ENCODE results near the gene TBC1D22A.

DNA sequence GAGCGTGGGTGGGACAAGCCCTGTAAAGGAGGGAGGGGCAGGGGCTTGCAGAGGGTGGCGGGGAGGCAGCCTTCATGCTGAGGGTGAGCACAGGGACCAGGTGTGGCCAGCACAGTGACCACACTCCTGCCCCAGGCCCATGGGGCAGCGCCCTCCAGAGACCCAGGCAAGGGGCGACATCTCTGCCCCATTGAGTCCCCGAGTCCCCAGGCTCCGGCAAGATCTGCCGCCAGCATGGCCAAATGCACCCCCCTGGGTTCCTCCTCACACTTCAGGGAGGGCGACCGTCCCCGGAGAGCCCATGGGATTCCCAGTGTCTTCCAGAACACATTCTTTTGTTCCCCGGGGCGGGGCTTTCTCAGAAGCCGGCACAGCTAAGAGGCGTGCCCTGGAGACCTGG, 362.5 kb downstream of the TBC1D22A start:
- TF ChIP-seq POLR2A (IDR thresholded peaks at IDR 0.05; ENCODE audit: low read depth, low read length) (no peak), NR2C1 (IDR thresholded peaks at IDR 0.05) (no peak), NFYB (IDR thresholded peaks at IDR 0.05; ENCODE audit: insufficient read depth, low read depth, low read length) (no peak), NRF1 (conservative IDR thresholded peaks at IDR 0.05; ENCODE audit: low read depth, low read length) (no peak), SMC3 (IDR thresholded peaks at IDR 0.05; ENCODE audit: borderline replicate concordance, low read length) (no peak)
- TF ChIP-seq, protein P1, sequence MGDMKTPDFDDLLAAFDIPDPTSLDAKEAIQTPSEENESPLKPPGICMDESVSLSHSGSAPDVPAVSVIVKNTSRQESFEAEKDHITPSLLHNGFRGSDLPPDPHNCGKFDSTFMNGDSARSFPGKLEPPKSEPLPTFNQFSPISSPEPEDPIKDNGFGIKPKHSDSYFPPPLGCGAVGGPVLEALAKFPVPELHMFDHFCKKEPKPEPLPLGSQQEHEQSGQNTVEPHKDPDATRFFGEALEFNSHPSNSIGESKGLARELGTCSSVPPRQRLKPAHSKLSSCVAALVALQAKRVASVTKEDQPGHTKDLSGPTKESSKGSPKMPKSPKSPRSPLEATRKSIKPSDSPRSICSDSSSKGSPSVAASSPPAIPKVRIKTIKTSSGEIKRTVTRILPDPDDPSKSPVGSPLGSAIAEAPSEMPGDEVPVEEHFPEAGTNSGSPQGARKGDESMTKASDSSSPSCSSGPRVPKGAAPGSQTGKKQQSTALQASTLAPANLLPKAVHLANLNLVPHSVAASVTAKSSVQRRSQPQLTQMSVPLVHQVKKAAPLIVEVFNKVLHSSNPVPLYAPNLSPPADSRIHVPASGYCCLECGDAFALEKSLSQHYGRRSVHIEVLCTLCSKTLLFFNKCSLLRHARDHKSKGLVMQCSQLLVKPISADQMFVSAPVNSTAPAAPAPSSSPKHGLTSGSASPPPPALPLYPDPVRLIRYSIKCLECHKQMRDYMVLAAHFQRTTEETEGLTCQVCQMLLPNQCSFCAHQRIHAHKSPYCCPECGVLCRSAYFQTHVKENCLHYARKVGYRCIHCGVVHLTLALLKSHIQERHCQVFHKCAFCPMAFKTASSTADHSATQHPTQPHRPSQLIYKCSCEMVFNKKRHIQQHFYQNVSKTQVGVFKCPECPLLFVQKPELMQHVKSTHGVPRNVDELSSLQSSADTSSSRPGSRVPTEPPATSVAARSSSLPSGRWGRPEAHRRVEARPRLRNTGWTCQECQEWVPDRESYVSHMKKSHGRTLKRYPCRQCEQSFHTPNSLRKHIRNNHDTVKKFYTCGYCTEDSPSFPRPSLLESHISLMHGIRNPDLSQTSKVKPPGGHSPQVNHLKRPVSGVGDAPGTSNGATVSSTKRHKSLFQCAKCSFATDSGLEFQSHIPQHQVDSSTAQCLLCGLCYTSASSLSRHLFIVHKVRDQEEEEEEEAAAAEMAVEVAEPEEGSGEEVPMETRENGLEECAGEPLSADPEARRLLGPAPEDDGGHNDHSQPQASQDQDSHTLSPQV (IDR thresholded peaks at IDR 0.05) = no peak
- TF ChIP-seq, protein P2, sequence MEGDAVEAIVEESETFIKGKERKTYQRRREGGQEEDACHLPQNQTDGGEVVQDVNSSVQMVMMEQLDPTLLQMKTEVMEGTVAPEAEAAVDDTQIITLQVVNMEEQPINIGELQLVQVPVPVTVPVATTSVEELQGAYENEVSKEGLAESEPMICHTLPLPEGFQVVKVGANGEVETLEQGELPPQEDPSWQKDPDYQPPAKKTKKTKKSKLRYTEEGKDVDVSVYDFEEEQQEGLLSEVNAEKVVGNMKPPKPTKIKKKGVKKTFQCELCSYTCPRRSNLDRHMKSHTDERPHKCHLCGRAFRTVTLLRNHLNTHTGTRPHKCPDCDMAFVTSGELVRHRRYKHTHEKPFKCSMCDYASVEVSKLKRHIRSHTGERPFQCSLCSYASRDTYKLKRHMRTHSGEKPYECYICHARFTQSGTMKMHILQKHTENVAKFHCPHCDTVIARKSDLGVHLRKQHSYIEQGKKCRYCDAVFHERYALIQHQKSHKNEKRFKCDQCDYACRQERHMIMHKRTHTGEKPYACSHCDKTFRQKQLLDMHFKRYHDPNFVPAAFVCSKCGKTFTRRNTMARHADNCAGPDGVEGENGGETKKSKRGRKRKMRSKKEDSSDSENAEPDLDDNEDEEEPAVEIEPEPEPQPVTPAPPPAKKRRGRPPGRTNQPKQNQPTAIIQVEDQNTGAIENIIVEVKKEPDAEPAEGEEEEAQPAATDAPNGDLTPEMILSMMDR (IDR thresholded peaks at IDR 0.05 in 2 of 3, conservative IDR thresholded peaks at IDR 0.05 in 1 of 3; ENCODE audit: control insufficient read depth in 2 of 3, extremely low read depth in 1 of 3, insufficient read depth in 1 of 3, low read depth in 3 of 3, low read length in 3 of 3) = no peak
- TF ChIP-seq, protein P3, sequence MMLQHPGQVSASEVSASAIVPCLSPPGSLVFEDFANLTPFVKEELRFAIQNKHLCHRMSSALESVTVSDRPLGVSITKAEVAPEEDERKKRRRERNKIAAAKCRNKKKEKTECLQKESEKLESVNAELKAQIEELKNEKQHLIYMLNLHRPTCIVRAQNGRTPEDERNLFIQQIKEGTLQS (IDR thresholded peaks at IDR 0.05; ENCODE audit: borderline replicate concordance, extremely low read depth, low read depth, low read length) = no peak

Data from GM12878 (cell line).